ENCODE measurements around the gene LRRC43.
"Not testable (repeated sequence)": the region's sequence is repeated elsewhere in the genome, so short reads cannot be mapped to it uniquely, and the experiment has no call there.

LRRC43 gene

GRCh38 chr12:122199484-122200355 lies 16.8 kb downstream of the LRRC43 start:
- peak in 1 of 2 donors; percentile 29 for DNase-seq
- intact Hi-C loops (cut with DNase I; ENCODE audit: low total_unique reads), result no loop called here

GRCh38 chr12:122200541-122201175 lies 17.7 kb downstream of the LRRC43 start:
- H3K9me3 ChIP-seq, result no peaks in the 10 kb centered on the region
- peaks cover 2 to 80% of the 10 kb centered on the region in 2 donors for H3K27me3 ChIP-seq
- TF ChIP-seq, protein P1, sequence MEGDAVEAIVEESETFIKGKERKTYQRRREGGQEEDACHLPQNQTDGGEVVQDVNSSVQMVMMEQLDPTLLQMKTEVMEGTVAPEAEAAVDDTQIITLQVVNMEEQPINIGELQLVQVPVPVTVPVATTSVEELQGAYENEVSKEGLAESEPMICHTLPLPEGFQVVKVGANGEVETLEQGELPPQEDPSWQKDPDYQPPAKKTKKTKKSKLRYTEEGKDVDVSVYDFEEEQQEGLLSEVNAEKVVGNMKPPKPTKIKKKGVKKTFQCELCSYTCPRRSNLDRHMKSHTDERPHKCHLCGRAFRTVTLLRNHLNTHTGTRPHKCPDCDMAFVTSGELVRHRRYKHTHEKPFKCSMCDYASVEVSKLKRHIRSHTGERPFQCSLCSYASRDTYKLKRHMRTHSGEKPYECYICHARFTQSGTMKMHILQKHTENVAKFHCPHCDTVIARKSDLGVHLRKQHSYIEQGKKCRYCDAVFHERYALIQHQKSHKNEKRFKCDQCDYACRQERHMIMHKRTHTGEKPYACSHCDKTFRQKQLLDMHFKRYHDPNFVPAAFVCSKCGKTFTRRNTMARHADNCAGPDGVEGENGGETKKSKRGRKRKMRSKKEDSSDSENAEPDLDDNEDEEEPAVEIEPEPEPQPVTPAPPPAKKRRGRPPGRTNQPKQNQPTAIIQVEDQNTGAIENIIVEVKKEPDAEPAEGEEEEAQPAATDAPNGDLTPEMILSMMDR (IDR thresholded peaks at IDR 0.05), result no peak
- DNase-seq, result peak in 1 of 2 donors; percentile 58
- no peak overlapping the region for H3K27ac ChIP-seq
- intact Hi-C loops (cut with DNase I; ENCODE audit: low total_unique reads), result no loop called here
- H3K4me1 ChIP-seq, result peaks cover 0 to 27% (median 20%) of the 10 kb centered on the region in 4 donors
- H3K4me3 ChIP-seq, result no peak overlapping the region
- H3K36me3 ChIP-seq, result no peaks in the 10 kb centered on the region

More at GRCh38 chr12:122199484-122200355, 16.8 kb downstream of the LRRC43 start:
- peaks cover 2 to 75% of the 10 kb centered on the region in 2 donors for H3K27me3 ChIP-seq
- H3K4me1 ChIP-seq, result peaks cover 0 to 21% (median 20%) of the 10 kb centered on the region in 4 donors
- no peak overlapping the region for H3K4me3 ChIP-seq
- H3K27ac ChIP-seq, result no peak overlapping the region
- no peaks in the 10 kb centered on the region for H3K36me3 ChIP-seq
- H3K9me3 ChIP-seq, result peaks cover 0 to 5% (median 0%) of the 10 kb centered on the region in 3 donors
- TF ChIP-seq, protein P1 (IDR thresholded peaks at IDR 0.05), result no peak

DNA sequence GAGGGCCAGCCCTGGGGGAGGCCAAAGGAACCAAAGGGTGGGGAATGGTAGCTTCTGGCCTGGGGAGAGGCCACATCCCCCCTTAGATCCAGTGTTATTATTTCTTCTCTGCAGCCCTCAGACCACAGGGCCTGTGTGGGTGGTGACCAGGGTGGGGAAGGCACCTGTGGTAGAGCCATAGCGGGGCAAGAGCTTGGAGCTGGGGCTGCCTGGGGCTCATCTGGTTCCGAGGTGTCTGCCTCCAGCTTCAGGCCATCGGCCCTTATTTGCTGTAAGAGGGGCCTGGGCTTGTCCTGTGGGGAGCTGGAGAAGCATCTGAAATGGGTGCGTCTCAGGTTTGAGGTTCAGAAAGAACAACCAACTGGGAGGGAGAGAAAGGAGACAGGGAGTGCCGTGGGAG lies 18.5 kb downstream of the LRRC43 start:
- DNase-seq, result peak in 1 of 2 donors; percentile 38
- Histone ChIP-seq H3K4me3 (no peak overlapping the region), H3K27ac (no peak overlapping the region), H3K36me3 (peaks cover 0 to under 1% (median 0%) of the 10 kb centered on the region in 3 donors), H3K4me1 (peaks cover 0 to 27% (median 20%) of the 10 kb centered on the region in 4 donors), H3K27me3 (peaks cover 2 to 78% of the 10 kb centered on the region in 2 donors), H3K9me3 (no peaks in the 10 kb centered on the region)
- TF ChIP-seq, protein P1 (IDR thresholded peaks at IDR 0.05), result no peak
- intact Hi-C loops (cut with DNase I; ENCODE audit: low total_unique reads), result no loop called here

GRCh38 chr12:122202017-122202416 lies 19.1 kb downstream of the LRRC43 start:
- Histone ChIP-seq H3K9me3 (no peaks in the 10 kb centered on the region), H3K36me3 (peaks cover 0 to 7% (median 2%) of the 10 kb centered on the region in 3 donors), H3K4me3 (no peak overlapping the region), H3K27me3 (peaks cover 2 to 79% of the 10 kb centered on the region in 2 donors), H3K4me1 (peaks cover 0 to 27% (median 20%) of the 10 kb centered on the region in 4 donors), H3K27ac (no peak overlapping the region)
- TF ChIP-seq, protein P1 (IDR thresholded peaks at IDR 0.05), result no peak
- DNase-seq, result no peak
- intact Hi-C loops (cut with DNase I; ENCODE audit: low total_unique reads), result no loop called here

DNA sequence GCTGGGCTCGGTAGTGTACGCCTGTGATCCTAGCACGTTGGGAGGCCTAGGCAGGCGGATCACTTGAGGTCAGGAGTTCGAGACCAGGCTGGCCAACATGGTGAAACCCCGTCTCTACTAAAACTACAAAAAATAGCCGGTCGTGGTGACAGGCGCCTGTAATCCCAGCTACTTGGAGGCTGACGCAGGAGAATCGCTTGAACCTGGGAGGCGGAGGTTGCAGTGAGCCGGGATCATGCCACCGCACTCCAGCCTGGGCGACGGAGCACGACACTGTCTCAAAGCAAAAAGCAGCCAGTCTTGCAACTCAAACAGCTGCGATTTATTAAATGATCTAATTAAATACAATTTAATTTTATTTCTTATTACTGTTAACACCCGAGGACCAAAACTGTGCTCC lies 19.9 kb downstream of the LRRC43 start:
- Histone ChIP-seq H3K4me1 (peaks cover 0 to 27% (median 20%) of the 10 kb centered on the region in 4 donors), H3K27me3 (peaks cover 2 to 73% of the 10 kb centered on the region in 2 donors), H3K36me3 (peaks cover 3 to 15% (median 10%) of the 10 kb centered on the region in 3 donors), H3K4me3 (peak overlapping the region; percentile 46 to 53)
- H3K27ac ChIP-seq; H3K9me3 ChIP-seq; intact Hi-C loops (cut with DNase I; ENCODE audit: low total_unique reads); DNase-seq: not testable (repeated sequence)

Data from tibial artery (tissue), 4 donors.